Kidney tubule cell (primary cell): Measurements from ENCODE around the gene WNT7A.
"Not testable (repeated sequence)": the region's sequence is repeated elsewhere in the genome, so short reads cannot be mapped to it uniquely, and the experiment has no call there.

Experiments used
- DNase-seq: peaks from one replicate; pipeline ENCODE4 v3.0.0-alpha.2; 2018; ENCODE audit warnings: low spot score

The WNT7A gene

DNA sequence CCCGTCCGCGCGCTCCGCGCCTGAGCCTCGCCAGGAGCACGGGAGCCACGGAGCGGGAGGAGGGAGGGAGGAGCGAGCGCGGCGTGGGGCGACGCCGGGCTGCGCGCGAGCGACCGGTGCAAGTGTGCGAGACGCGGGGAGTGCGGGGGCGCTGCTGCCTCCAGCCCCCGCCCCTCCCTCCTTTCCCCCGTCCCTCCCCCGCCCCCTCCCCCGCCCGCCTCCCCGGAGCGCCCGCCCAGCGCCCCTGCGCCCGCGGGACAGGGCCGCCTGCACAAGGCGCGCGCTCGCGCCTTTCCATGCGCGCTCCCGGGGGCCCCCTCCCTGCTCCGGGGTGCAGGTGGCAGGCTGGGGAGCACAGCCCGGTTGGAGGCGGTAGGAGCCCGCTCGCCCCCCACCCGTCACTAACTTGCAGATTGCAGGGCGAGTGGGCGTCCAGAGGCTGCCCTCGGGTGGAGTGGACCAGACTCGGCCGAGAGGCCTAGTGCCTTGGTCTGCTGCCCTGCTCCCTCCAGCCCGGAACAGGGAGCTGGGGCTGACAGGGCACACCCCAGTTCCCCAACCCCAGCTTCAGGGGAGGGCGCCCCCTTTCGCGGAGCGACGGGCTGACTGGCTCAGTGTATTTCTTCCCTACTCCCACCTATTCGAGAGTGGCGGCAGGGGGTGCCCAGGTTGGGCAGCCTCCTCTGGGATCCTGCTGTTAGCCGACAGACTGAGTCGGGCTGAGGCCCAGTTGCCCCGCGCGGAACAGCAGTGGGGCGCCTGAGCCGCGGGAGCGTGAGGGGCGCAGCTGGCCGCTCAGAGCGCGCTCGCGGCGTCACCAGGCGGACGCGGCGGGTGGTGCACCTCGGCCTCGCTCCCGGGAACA, at the start of gene WNT7A:
WNT7A (minus strand) TSS at position 126 of the 865 bp plus-strand sequence. CDS start 255 bp downstream, outside the sequence.
- peak; percentile 79 for DNase-seq

GRCh38 chr3:13928741-13929140, 48.9 kb upstream of the WNT7A start:
- DNase-seq = not testable (repeated sequence)

DNA sequence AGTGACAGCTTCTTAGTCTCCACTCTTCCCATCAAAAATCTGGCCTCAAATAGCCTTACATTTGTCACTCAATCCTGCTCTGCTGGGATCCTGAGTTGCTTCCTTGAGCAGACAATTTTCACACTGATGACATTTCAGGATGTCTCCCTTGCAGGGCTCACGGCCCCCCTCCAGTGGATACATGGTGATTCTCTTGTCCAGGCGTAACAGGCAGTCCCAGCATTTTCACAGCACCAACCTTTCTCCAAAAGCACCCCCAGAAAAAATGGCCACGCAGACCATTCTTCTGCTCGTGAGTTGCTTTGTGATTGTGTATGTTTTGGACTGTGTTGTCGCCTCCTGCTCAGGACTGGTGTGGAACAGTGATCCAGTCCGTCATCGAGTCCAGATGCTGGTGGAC, 47.4 kb upstream of the WNT7A start:
- DNase-seq = no peak

DNA sequence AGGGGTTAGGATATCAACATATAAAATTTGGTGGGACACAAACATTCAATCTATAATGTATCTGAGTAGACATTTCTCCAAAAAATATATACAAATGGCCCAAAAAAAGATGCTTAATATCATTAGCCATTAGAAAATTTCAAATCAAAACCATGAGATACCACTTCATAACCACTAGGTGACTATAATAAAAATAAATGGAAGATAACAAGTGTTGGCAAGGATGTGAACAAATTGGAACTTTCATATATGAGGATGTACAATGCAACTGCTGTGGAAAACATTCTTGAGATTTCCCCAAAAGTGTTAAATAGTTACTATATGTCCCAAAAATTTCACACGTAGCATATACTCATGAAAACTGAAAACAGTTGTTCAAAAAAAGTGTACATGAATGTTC, 36.5 kb upstream of the WNT7A start:
- DNase-seq = no peak

DNA sequence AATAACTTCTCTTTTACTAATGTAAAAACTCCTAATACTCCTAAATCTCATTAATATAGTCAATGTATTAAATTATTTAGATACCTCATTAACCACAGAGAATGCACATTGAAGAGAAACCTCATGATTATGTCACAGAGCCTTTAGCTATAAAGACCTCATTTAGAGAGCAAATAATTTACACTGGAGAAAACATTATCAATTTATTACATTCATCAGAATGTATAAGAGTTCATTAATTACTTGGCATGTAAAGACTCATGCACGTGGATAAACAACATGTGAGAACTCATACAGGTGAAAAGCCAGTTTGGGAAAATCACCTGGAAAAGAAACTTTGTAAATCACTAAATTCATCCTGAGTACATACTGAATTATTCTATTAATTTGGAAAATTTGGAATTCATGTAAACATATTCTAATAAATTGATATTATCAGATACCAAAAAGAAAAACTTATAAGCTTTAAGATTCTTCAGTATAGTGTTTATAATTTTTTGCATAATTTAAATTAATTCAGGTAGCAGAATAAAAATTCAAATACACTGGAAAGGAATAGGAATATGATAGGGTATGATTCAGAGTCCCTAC, 22.9 kb upstream of the WNT7A start:
- DNase-seq = no peak

GRCh38 chr3:13901935-13902584, 22.2 kb upstream of the WNT7A start:
- no peak for DNase-seq

GRCh38 chr3:13898346-13898745, 18.5 kb upstream of the WNT7A start:
- DNase-seq = no peak

- peak; percentile 79 for DNase-seq
Observed at GRCh38 chr3:13896473-13897154, 16.7 kb upstream of the WNT7A start.

DNA sequence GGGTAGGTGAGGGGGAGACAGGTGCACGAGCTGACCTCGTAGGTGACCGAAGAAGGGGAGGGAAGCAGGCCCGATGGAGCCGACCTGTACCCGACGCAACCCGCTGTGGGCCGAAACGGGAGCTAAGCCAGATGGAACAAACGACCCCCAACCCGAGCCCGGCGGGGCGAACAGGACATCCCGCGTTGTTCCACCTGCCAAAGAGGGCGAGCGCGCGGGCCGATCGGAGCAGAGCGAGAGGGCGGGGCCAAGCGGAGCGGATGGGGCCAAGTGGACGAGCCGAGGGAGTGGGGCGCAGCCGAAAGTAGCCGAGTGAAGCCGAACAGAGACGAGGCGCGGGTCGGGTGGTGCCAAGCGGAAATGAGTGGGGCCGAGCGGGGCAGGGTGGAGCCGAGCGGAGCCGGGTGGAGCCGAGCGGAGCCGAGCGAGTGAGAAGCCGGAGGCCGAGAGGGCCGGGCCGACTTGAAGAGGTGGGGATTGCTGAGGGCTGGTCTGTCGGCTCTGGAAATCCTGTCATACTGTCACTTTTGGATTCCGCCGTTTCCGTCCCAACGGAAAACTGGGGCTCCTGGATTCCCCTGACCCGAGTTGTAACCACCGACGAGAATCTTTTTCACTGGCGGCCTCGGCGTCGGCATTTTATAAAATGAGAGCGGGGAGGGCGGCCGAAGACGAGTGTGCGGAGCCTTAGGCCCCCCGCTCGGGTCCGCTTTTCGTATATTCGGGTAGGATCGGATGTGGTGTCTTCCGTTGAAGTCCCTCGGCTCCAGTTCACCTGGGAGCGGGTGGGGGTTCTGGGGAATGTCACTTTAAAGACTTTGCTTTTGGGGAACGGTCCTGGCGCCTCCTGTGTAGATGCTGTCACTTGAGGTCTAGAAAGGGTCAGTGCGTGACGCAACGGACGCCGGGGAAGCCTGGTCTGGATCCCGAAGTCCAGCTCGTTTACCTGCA, 15.6 kb upstream of the WNT7A start:
- DNase-seq = peak; percentile 94

GRCh38 chr3:13894807-13895154, 14.9 kb upstream of the WNT7A start:
- DNase-seq = no peak

DNA sequence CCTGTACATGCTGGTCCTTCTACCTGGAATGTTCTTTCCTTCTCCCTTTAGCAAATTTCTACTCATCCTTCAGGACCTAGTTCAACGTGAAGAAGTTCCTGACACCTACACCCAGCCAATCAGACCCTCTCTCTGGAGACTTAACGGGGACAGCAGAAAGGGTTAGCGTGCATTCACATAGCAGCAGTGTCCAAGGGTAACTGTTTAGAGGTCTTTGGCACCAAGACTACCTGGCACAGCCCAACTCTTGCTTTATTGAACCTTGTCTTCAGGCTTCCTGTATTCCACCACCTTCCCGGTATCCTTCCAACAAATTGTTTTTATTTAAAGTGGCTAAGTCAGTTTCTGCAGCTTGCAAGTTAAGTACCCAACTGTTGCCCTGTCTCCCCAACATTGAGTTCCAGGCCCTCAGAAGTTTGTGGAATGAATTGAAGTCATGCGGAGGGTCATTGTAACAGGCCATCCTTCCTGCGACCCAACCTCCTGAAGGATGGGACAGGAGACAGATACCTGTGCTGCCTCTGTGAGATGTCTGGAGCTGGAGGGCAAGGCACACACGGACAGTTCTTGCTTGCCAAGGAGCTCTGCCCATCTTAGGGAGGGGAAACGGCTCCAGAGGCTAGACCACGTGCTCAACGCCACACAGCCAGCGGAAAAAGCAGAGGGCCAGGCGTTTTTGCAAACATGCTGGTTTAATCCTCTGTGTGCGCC, 14.4 kb upstream of the WNT7A start:
- no peak for DNase-seq

- no peak for DNase-seq
Observed at GRCh38 chr3:13892304-13892703, 12.4 kb upstream of the WNT7A start.

DNA sequence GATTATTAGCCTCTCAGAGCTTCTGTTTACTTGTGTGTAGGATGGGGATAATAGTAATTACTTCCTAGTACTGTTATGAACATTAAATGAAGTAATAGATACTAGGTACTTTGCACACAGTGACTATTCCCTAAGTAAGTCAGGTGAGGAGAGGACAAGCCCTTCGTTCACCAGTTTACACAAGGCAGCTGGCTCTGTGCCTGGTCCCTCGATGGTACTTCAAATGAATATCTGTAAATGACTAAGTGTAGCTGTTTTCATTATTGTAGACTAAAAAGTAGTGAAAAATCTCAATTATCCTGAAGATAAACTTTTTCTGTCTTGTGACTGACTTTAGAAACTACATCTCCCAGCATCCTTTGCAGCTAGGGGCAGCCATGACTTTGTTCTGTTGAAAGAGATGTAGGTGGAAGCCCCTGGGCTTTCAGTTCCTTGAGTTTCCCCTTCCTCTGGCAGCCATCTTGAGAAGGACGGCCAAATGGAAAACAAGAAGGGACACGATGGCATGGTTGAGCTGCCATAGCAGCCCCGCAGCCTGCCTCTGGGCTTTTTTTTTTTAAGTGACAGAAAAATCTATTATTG, 11.7 kb upstream of the WNT7A start:
- DNase-seq = no peak

DNA sequence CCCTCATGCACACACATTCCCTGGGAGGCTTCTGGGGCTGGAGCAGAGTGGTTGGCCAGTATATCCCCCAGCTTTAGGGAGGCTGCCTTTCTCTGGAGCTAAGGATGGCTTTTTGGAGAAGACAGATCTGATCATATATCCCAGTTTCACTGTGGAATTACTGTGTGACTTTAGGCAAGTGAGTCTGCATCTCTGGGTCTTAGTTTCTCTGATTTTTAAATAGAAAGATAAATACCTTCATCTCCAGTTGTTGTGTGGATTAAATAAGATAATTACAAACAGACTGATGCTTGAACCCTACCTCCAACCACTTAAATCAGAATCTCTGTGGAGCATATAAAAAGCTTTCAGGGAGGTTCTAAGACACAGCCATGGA, 11.1 kb upstream of the WNT7A start:
- no peak for DNase-seq

DNA sequence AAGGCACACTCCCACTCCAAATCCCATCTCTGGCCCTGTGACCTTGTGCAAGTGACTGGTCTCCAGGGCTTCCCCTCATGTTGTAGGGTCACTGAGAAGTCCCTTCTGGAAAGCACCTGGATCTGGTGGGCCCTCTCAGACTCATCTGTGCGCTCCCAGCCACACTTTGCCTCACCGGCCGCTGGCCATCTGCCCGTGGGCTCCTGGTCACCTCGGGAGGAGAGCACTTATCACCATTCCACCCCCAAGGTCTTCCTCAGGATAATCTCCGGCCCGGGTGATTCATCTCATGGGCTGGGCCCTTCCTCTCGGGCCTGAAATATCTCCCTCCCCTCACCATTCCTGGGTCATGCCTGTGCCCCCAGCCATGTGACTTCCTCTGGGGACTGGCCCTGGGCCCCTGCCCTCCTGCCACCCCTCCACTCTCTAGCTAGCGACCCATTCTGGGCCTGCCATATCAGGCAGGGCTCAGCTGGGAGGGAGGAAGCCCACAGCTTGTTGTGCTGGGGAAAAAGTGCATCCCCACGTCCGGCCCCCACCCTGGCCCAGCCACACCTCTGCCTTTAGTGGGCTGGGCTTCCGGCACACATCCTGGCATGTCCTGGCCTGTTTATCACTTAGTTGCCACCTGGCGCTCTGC, 10.6 kb upstream of the WNT7A start:
- DNase-seq = no peak

GRCh38 chr3:13888576-13888975, 8.7 kb upstream of the WNT7A start:
- no peak for DNase-seq

- no peak for DNase-seq
Observed at GRCh38 chr3:13887495-13888300, 7.8 kb upstream of the WNT7A start.

GRCh38 chr3:13886593-13887129, 6.8 kb upstream of the WNT7A start:
- DNase-seq = no peak

- DNase-seq = no peak
Observed at GRCh38 chr3:13885704-13886010, 5.8 kb upstream of the WNT7A start.
